OCI-LY7 (cell line): ENCODE results near the gene RAD51B.

Experiments used
- CTCF ChIP-seq: fragments of 200-600 bp; sonication (generic); conservative IDR thresholded peaks from 2 replicates; pipeline ENCODE4 v1.5.1; 2014; ENCODE audit warnings: mild to moderate bottlenecking, antibody characterized with exemption, low read length, moderate library complexity, mixed read lengths
- EZH2phosphoT487 ChIP-seq: fragments of 200-600 bp; sonication (generic); IDR thresholded peaks from 2 replicates; pipeline ENCODE4 v1.6.1; 2018; ENCODE audit warnings: low read depth, borderline replicate concordance, mild to moderate bottlenecking, mixed run types, antibody characterized with exemption, low read length, moderate library complexity, mixed read lengths

- no peak for TF ChIP-seq CTCF
- no peak for TF ChIP-seq EZH2phosphoT487
Measured at GRCh38 chr14:68195126-68195525, 375.5 kb downstream of the RAD51B start.
